ACC112 (cell line): ENCODE data around the gene TUBA8.
"Not testable (repeated sequence)": the region's sequence is repeated elsewhere in the genome, so short reads cannot be mapped to it uniquely, and the experiment has no call there.

Experiments used
- H2AFZ ChIP-seq: fragments of 200-600 bp; sonication (generic); one replicate; pipeline ENCODE4 v1.6.0; 2017; ENCODE audit warnings: antibody characterized with exemption, low read length; ENCODE audit not compliant: unreplicated experiment
- H3K27ac ChIP-seq: fragments of 200-600 bp; sonication (generic); 2 replicates; pipeline ENCODE4 v1.5.1; 2014; ENCODE audit warnings: low read depth, mild to moderate bottlenecking, antibody characterized with exemption, low read length, moderate library complexity
- H3K27me3 ChIP-seq: fragments of 200-600 bp; sonication (generic); 2 replicates; pipeline ENCODE4 v1.6.1; 2014; ENCODE audit warnings: mild to moderate bottlenecking, antibody characterized with exemption, low read length, moderate library complexity, mixed read lengths; ENCODE audit not compliant: insufficient read depth
- H3K36me3 ChIP-seq: fragments of 200-600 bp; sonication (generic); 2 replicates; pipeline ENCODE4 v1.6.1; 2016; ENCODE audit warnings: mild to moderate bottlenecking, antibody characterized with exemption, low read length, moderate library complexity, mixed read lengths; ENCODE audit not compliant: insufficient read depth
- H3K4me1 ChIP-seq: fragments of 200-600 bp; sonication (generic); one replicate; pipeline ENCODE4 v1.6.1; 2016; ENCODE audit warnings: low read length, mixed read lengths; ENCODE audit not compliant: insufficient read depth, unreplicated experiment, control insufficient read depth
- H3K4me3 ChIP-seq: fragments of 200-600 bp; sonication (generic); 2 replicates; pipeline ENCODE4 v1.5.1; 2014; ENCODE audit warnings: mild to moderate bottlenecking, low read depth, low read length
- H3K79me2 ChIP-seq: fragments of 200-600 bp; sonication (generic); one replicate; pipeline ENCODE4 v1.6.0; 2016; ENCODE audit warnings: low read length; ENCODE audit not compliant: control insufficient read depth, unreplicated experiment, insufficient read depth

Gene TUBA8

DNA sequence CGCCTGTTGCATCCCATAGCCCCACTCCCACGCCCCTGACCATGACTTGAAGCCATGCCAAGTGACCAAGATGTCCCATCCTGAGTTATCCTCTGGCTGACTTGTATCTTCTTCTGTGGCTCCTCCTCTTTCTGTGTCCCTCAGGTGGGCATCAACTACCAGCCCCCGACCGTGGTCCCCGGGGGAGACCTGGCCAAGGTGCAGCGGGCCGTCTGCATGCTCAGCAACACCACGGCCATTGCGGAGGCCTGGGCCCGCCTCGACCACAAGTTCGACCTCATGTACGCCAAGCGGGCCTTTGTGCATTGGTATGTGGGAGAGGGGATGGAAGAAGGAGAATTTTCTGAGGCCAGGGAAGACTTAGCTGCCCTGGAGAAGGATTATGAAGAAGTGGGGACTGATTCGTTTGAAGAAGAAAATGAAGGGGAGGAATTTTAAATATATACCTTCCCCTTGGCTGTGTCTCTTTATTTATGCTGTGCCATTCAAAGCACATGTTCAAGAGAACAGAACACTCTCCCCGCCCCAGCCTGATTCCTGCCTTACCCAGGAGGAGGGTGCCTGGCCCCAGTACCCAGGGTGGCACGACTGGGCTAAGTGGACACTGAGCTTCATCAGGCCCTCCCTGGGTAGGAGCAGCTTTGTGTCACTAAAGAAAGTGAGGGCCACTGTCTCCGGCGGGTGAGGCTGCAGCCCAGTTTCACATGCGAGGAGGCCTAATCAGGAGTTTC, 20.3 kb downstream of the TUBA8 start:
- Histone ChIP-seq H3K4me3 (no peak overlapping the region), H2AFZ (no peak overlapping the region)

DNA sequence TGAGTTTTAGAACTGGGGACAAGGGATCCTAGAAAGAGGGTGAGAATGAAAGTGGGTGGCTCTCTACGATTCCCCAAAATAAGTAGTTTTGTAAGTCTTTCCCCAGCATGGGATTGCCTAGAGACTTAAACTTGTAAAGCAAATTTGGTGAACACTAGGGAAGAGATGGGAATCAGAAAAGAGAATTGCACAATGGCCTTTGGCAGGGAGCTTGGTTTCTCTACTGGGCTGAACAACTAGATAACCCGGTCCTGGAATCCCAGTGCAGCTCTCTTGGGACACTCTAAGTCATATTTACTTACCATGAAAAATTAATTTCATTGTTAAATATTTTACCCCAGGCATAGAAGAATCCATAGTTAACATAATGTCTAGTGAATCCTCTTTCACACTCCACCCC, 22.8 kb downstream of the TUBA8 start:
- H3K4me1 ChIP-seq, result no peaks in the 10 kb centered on the region
- H3K4me3 ChIP-seq, result no peak overlapping the region
- no peaks in the 10 kb centered on the region for H3K36me3 ChIP-seq
- H3K27me3 ChIP-seq, result no peaks in the 10 kb centered on the region
- H3K79me2 ChIP-seq, result no peaks in the 10 kb centered on the region
- no peak overlapping the region for H3K27ac ChIP-seq
- H2AFZ ChIP-seq, result no peak overlapping the region

More for the DNA sequence above, 20.3 kb downstream of the TUBA8 start:
- Histone ChIP-seq H3K27me3 (no peaks in the 10 kb centered on the region), H3K27ac (no peak overlapping the region), H3K36me3 (no peaks in the 10 kb centered on the region), H3K4me1 (no peaks in the 10 kb centered on the region), H3K79me2 (no peaks in the 10 kb centered on the region)

DNA sequence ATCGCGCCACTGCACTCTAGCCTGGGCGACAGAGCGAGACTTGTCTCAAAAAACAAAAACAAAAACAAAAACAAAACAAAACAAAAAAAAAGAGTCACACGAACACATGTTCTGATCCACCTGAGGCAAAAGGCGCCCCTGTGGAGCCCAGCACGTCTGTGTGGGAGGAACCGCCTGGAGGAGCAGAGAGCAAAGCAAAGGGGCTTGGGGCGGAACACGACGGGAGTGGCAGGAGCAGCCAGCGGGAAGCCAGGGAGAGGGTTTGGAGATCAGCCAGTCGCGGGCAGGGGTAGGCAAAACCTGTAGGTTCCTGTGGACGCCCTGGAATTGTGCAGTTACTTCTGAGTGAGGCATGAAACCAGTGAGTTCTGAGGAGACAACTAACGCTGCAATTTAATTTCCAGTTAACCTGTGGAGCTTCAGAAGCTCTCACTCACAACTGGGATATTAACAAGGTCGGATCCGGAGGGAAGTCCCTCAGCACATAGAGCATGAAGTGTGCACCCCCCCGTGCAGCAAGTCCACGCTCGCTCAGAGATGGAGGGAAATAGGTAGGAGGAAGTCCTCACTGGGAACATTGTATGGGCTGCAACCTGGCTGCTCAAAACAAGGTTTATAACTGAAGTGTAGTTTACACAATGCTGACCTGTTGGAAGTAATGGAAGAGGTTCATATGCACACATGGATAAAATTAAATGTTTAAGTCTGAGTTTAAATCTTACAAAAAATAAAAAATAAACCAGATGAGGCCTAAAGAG, 26.1 kb downstream of the TUBA8 start:
- Histone ChIP-seq H3K27me3 (no peaks in the 10 kb centered on the region), H3K79me2 (no peaks in the 10 kb centered on the region), H2AFZ (no peak overlapping the region), H3K4me3 (no peak overlapping the region), H3K4me1 (no peaks in the 10 kb centered on the region), H3K36me3 (no peaks in the 10 kb centered on the region), H3K27ac (no peak overlapping the region)

DNA sequence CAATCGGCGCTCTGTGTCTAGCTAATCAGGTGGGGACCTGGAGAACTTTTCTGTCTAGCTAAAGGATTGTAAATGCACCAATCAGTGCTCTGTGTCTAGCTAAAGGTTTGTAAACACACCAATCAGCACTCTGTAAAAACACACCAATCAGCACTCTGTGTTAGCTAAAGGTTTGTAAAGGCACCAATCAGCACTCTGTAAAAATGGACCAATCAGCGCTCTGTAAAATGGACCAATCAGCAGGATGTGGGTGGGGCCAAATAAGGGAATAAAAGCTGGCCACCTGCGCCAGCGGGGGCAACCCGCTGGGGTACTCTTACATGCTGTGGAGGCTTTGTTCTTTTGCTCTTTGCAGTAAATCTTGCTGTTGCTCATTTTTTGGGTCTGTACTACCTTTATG, 30.4 kb downstream of the TUBA8 start:
- H3K27ac ChIP-seq, H2AFZ ChIP-seq, H3K4me1 ChIP-seq, H3K4me3 ChIP-seq, H3K36me3 ChIP-seq, H3K27me3 ChIP-seq, H3K79me2 ChIP-seq: not testable (repeated sequence)

DNA sequence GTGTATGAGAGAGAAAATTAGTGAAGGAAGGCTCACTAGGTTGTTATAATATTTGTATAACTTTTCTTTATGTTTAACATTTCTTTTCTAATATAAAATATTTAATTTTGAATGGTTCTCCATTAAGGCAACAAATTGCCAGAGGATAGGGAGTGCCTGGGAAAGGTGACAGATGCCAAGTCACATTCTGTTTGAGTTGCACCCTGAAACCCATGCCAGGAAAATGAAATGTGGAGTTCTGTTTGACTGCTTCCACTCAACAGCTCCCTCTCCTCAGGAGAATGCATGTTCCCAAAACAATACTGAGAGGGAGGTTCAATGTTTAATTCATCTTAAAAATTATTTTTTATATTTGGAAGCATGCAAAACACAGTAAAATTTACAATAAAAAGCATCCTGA, 33.5 kb downstream of the TUBA8 start:
- H3K27me3 ChIP-seq, result no peaks in the 10 kb centered on the region
- H3K27ac ChIP-seq, result no peak overlapping the region
- no peaks in the 10 kb centered on the region for H3K4me1 ChIP-seq
- no peaks in the 10 kb centered on the region for H3K36me3 ChIP-seq
- no peaks in the 10 kb centered on the region for H3K79me2 ChIP-seq
- no peak overlapping the region for H3K4me3 ChIP-seq
- H2AFZ ChIP-seq, result no peak overlapping the region

DNA sequence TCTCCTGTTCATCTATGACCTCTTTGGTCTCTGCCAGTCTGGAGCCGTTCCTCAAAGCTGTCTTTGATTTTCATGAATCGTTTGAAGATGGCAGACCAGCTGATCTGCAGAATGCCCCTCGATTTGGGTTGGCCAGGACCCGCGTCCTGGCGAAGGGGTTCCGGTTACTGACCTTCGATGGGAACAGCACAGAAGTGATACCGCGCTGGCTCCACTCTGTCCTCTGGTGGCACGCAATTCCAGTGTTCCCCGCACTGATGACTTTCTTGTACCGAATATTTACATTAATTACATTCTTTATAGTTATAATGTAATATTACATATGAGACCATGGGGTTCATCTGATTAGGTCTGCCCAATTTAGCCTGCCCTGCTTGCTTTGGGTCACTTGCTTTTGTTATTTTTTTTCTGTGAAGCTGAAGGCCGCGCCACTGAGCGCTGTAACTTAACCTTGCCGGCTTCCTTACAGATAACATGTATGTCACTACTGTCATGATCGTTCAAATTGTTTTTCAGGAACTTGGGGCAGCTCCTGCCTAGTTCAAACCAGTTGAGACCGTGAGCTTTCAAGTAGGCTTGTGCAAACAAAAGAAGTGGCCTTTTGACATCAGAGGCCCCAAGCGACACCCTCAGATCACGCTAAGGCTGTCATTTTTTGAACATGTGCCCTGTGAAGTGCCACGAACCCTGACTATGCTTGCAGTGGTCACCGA, 35.2 kb downstream of the TUBA8 start:
- H3K36me3 ChIP-seq, result no peaks in the 10 kb centered on the region
- no peak overlapping the region for H3K4me3 ChIP-seq
- H3K79me2 ChIP-seq, result peaks cover 3% of the 10 kb centered on the region
- H3K27me3 ChIP-seq, result no peaks in the 10 kb centered on the region
- H3K4me1 ChIP-seq, result no peaks in the 10 kb centered on the region
- H2AFZ ChIP-seq, result no peak overlapping the region
- no peak overlapping the region for H3K27ac ChIP-seq

DNA sequence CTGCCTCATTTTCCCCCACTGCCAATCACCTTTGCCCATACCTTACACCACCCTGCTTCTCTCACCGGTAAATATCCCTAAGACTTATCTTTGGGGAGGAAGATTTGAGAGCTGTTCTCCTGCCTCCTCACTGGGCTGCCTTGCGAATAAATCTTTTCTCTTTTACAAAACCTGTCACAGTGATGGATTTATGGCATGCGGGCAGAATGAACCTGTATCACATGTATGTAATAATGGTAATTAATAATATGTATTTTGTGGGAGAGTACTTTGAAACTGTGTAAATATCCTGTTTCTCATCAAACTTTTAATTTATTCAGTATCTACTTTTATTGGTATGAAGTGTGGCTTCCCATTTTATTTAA, 35.8 kb downstream of the TUBA8 start:
- no peak overlapping the region for H3K4me3 ChIP-seq
- H3K27me3 ChIP-seq, result no peaks in the 10 kb centered on the region
- peaks cover 8% of the 10 kb centered on the region for H3K79me2 ChIP-seq
- H3K36me3 ChIP-seq, result no peaks in the 10 kb centered on the region
- no peaks in the 10 kb centered on the region for H3K4me1 ChIP-seq
- no peak overlapping the region for H2AFZ ChIP-seq
- H3K27ac ChIP-seq, result no peak overlapping the region

DNA sequence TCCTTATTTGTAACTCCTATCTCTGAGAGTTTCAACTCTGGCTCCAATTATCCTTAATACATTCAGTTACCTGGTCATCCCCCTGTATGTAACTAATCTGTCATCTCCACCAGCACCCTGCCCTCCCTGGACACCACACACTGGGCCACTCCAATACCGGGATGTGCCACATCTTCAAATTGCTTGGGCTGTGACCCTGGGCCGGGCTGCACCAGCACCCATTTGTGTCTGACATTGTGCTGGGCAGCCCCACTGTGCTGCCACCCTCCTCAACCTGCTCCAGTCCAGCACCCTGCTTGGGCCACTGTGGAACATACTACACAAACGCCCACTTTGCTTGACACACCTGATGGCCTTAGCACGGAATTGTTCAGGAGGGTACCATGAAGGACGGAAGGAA, 37.2 kb downstream of the TUBA8 start:
- Histone ChIP-seq H2AFZ (no peak overlapping the region), H3K27me3 (no peaks in the 10 kb centered on the region), H3K79me2 (peaks cover 21% of the 10 kb centered on the region), H3K4me3 (no peak overlapping the region), H3K36me3 (no peaks in the 10 kb centered on the region), H3K4me1 (no peaks in the 10 kb centered on the region), H3K27ac (no peak overlapping the region)

DNA sequence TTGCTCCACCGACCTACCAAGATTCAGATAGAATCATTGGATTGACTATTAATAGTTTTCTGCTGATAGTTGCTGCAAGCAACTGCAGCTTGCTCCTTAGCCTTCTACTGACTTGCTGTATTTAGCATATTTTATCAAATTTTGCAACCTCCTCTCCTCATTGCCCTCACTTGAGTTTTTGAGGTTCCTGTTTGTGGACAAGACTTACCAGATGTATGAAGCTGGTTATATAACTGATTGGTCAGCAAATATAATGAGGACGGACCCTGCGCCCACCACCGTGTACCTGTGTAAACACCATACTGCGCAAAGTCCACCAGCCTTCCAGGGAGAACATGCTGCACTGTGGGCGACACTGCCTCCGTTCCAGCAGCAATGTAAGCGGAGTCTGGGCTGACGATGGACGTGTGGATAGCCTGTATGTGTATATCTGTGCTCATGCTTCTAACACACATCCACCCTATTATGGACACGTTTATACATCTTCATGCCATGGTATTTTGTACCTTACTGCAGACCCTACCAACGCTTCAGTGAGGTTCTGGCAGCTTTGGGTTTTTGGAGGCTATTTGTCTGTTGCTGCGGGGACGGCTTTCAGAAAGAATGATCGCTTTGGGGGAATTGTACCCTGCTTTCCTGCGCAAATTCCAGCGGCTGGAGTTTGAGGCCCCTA, 37.8 kb downstream of the TUBA8 start:
- H3K79me2 ChIP-seq, result peaks cover 24% of the 10 kb centered on the region
- no peaks in the 10 kb centered on the region for H3K4me1 ChIP-seq
- H3K27ac ChIP-seq, result no peak overlapping the region
- H3K27me3 ChIP-seq, result no peaks in the 10 kb centered on the region
- peak overlapping the region; percentile 84 for H3K4me3 ChIP-seq
- no peak overlapping the region for H2AFZ ChIP-seq
- H3K36me3 ChIP-seq, result no peaks in the 10 kb centered on the region

DNA sequence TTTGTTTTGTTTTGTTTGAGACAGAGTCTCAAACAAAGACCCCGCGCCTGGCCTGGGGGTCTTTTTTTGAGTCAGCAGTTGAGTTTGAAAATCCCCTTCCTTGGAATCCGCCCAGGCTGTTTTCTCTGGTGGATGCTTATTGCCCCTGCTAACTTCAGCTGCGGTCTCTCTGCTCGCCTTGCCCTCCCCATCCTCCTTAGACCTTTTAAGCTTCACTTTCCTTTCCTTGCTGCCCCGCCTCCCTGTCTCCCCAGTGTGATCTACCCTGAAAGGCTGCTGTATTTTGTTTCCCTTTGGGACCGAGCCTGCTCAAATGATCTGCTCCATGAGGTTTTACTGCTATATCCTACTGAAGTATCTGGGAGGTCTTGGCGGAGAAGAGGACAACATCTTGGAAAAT, 41.9 kb downstream of the TUBA8 start:
- no peak overlapping the region for H2AFZ ChIP-seq
- H3K79me2 ChIP-seq, result peaks cover 38% of the 10 kb centered on the region
- H3K27ac ChIP-seq, result no peak overlapping the region
- no peak overlapping the region for H3K4me3 ChIP-seq
- peaks cover 9% of the 10 kb centered on the region for H3K4me1 ChIP-seq
- peaks cover 5% of the 10 kb centered on the region; the same call in 1 of the 2 replicates for H3K36me3 ChIP-seq
- H3K27me3 ChIP-seq, result no peaks in the 10 kb centered on the region
